Upper lobe of left lung (tissue), 6 donors: ENCODE measurements around the gene EXOC3L2. TPM values are rescaled to one million over a fixed set of nuclear protein-coding genes. Genes with fewer than 3 reads are reported as not detected.

Source experiments
- ATAC-seq, 2 donors: fragments of 200-7000 bp; cut with Tn5 transposase; one replicate each; pipeline ENCODE4 v1.9.1; 2022; ENCODE audit warnings: mild to moderate bottlenecking in 2 of 2, moderate library complexity in 2 of 2; ENCODE audit not compliant: low FRiP score in 2 of 2
- DNase-seq, 2 donors: peaks; one replicate each; pipeline ENCODE4 v3.0.0-alpha.2; 2019 to 2020
- H3K27ac ChIP-seq, 4 donors: fragments of 200-600 bp; sonication (generic); one replicate each; pipeline ENCODE4 v1.5.1; 2016 to 2019
- H3K27me3 ChIP-seq, 4 donors: fragments of 200-600 bp; sonication (generic); one replicate each; pipeline ENCODE4 v1.5.1; 2017 to 2019
- H3K36me3 ChIP-seq, 4 donors: fragments of 200-600 bp; sonication (generic); one replicate each; pipeline ENCODE4 v1.5.1; 2016 to 2019
- H3K4me1 ChIP-seq, 4 donors: fragments of 200-600 bp; sonication (generic); one replicate each; pipeline ENCODE4 v1.5.1; 2018 to 2019
- H3K4me3 ChIP-seq, 4 donors: fragments of 200-600 bp; sonication (generic); one replicate each; pipeline ENCODE4 v1.5.1; 2017 to 2019; ENCODE audit warnings: mild to moderate bottlenecking in 2 of 4, moderate library complexity in 1 of 4
- H3K9me3 ChIP-seq, 4 donors: fragments of 200-600 bp; sonication (generic); one replicate each; pipeline ENCODE4 v1.5.1; 2018 to 2019
- EP300 ChIP-seq, 4 donors: sonication (generic); formaldehyde crosslinking; IDR thresholded peaks; one replicate each; pipeline ENCODE4 v1.5.1; 2017; ENCODE audit warnings: antibody characterized with exemption in 4 of 4, control low read depth in 2 of 4
- POLR2A ChIP-seq, 4 donors: fragments of 450-650 bp; IDR thresholded peaks; one replicate each; pipeline ENCODE4 v1.5.1; 2016 to 2017; ENCODE audit warnings: antibody characterized with exemption in 4 of 4, mild to moderate bottlenecking in 2 of 4
- POLR2AphosphoS5 ChIP-seq, 2 donors: sonication (generic); formaldehyde crosslinking; IDR thresholded peaks; one replicate each; pipeline ENCODE4 v1.5.1; 2017; ENCODE audit warnings: antibody characterized with exemption in 2 of 2
- WGBS, 2 donors: methylation state at CpG; one replicate each; pipeline ENCODE4 v1.1.5; 2017 to 2018; 5-methylcytosine and 5-hydroxymethylcytosine counted together
- total RNA-seq, 6 donors: library from RNA; depleted of rRNA in 4 of 6; stranded (reverse); fragments of >200 nt in 4 of 6; gene quantifications; one replicate each; pipeline versions ENCODE4 v1.1.0 to v1.2.1, GENCODE V29; 2016 to 2021
- TF ChIP-seq, protein P1 (sequence below), 6 experiments: fragments of 450-650 bp in 4 of 6; fragments of 200-600 bp in 2 of 6; sonication (generic) in 2 of 6; IDR thresholded peaks; one replicate each; pipeline ENCODE4 v1.5.1; 2016 to 2019; ENCODE audit warnings: antibody characterized with exemption in 6 of 6
- donor health status: DM: no; HTN: no; CAD: no; lungs with moderate emphysema.
- donor health status: DM: no; HTN: yes; CAD: no; lungs with severe emphysema.

Gene EXOC3L2
- 1 to 10 TPM; 1.1 to 10.0 (median 2.7) TPM for total RNA-seq

DNA sequence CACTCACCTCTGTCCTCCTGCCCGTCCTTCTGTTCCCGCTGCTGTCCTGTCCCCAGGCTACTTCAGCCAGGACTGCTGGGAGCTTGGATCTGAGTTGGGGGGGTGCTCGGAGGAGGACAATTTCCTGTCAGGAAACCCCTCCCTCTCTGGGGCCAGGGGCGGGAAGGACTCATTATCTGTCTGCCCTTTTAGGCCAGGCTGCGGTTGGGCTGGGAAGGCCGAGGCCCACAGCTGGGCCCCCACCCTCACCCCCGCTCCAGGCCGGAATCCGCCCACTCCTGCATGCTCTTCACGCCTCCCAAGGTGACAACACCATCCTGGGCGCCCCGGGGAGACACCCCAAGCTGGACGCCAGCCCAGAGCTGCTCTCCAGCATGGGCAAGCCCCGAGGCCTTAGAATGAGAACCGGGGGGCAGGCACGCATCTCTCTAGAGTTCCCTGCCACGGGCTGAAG, at the start of gene EXOC3L2:
Gene EXOC3L2 (minus strand): TSS at position 74 of the 454 bp plus-strand sequence. CDS start 6,362 bp downstream, outside the sequence.
- Histone ChIP-seq H3K36me3 (no peaks in the 10 kb centered on the region), H3K9me3 (no peaks in the 10 kb centered on the region), H3K4me3 (peak within 1 kb of the TSS in 3 of 4 donors; percentile 1 to 32 (median 19)), H3K27me3 (no peaks in the 10 kb centered on the region), H3K4me1 (peaks cover 9 to 20% (median 13%) of the 10 kb centered on the region in 4 donors), H3K27ac (peak within 1 kb of the TSS; percentile 21 to 70 (median 55))
- ATAC-seq (no peak), DNase-seq (peak; percentile 28 to 62)
- WGBS, 2 donors: 41 to 58% methylated on average over 10 to 16 of the region's 17 CpGs
- TF ChIP-seq POLR2A (IDR thresholded peaks at IDR 0.05): no peak
- TF ChIP-seq POLR2AphosphoS5 (IDR thresholded peaks at IDR 0.05): peak; percentile 39 to 53

DNA sequence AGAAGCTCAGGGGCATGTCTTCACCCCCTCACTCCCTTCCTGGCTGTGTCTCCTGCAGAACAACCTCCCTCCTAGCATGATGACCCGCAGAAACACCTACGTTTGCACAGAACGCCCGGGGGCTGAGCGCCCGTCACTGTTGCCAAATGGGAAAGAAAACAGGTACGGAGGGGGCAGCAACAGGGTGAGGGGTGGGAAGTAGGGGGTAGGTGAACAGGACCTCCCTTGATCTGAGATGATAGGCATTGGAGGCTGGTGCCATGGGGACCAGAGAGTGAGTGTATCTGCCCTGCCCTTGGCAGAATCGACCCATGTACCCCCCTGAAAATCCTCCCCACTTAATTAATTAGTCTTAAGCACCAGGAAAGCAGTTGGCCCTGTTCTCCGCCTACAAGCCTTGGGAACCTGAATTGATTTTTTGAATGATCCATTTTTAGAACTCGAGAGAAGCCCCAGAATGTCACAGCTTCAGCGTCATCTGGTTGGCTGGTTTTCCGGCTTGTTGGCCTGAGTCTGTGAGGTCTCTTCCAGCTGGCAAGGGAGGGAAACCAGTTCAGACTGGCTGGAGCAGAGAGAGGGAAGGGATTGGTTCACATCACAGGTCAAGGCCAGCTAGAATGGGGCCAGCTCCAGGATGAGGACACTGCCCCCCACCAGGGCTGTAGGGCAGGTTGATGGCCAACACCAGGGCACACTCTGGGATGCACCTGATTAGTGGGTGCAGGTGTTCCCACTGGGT, 49.3 kb upstream of the EXOC3L2 start:
- 88 to 91% methylated on average over 12 of the region's 12 CpGs for WGBS, 2 donors
- Histone ChIP-seq H3K4me3 (no peak overlapping the region), H3K27ac (no peak overlapping the region), H3K9me3 (no peaks in the 10 kb centered on the region), H3K36me3 (peaks cover 0 to 67% (median 31%) of the 10 kb centered on the region in 4 donors), H3K4me1 (no peaks in the 10 kb centered on the region), H3K27me3 (no peaks in the 10 kb centered on the region)
- no peak for DNase-seq
- no peak for ATAC-seq
- TF ChIP-seq POLR2A (IDR thresholded peaks at IDR 0.05): no peak
- TF ChIP-seq, protein P1, sequence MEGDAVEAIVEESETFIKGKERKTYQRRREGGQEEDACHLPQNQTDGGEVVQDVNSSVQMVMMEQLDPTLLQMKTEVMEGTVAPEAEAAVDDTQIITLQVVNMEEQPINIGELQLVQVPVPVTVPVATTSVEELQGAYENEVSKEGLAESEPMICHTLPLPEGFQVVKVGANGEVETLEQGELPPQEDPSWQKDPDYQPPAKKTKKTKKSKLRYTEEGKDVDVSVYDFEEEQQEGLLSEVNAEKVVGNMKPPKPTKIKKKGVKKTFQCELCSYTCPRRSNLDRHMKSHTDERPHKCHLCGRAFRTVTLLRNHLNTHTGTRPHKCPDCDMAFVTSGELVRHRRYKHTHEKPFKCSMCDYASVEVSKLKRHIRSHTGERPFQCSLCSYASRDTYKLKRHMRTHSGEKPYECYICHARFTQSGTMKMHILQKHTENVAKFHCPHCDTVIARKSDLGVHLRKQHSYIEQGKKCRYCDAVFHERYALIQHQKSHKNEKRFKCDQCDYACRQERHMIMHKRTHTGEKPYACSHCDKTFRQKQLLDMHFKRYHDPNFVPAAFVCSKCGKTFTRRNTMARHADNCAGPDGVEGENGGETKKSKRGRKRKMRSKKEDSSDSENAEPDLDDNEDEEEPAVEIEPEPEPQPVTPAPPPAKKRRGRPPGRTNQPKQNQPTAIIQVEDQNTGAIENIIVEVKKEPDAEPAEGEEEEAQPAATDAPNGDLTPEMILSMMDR (IDR thresholded peaks at IDR 0.05): no peak

DNA sequence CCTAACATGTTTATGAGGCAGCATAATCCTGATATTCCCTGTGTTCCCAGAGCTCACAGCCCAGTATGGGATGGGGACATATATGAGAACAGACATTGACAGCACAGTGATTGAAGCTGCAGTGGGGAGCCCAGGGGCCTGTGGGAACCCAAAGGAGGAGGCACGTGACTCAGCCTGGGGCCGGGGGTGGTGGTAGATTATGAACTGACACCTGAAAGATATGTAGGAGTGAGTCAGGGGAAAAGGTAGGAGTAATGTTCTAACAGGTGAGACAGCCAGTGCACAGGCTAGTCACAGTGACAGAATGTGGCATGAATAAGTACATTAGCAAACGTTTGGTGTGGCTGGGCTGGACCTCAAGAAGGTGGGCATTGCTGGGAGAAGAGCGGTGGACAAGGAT, 48.5 kb upstream of the EXOC3L2 start:
- no peaks in the 10 kb centered on the region for H3K9me3 ChIP-seq
- 93 to 96% methylated on average over 4 of the region's 4 CpGs for WGBS, 2 donors
- H3K4me3 ChIP-seq: no peak overlapping the region
- ATAC-seq (no peak), DNase-seq (no peak)
- no peaks in the 10 kb centered on the region for H3K4me1 ChIP-seq
- H3K36me3 ChIP-seq: peaks cover 0 to 68% (median 31%) of the 10 kb centered on the region in 4 donors
- H3K27me3 ChIP-seq: no peaks in the 10 kb centered on the region
- no peak overlapping the region for H3K27ac ChIP-seq
- TF ChIP-seq, protein P1 (IDR thresholded peaks at IDR 0.05): no peak
- TF ChIP-seq POLR2A (IDR thresholded peaks at IDR 0.05) (no peak), EP300 (IDR thresholded peaks at IDR 0.05) (no peak), POLR2AphosphoS5 (IDR thresholded peaks at IDR 0.05) (no peak)

DNA sequence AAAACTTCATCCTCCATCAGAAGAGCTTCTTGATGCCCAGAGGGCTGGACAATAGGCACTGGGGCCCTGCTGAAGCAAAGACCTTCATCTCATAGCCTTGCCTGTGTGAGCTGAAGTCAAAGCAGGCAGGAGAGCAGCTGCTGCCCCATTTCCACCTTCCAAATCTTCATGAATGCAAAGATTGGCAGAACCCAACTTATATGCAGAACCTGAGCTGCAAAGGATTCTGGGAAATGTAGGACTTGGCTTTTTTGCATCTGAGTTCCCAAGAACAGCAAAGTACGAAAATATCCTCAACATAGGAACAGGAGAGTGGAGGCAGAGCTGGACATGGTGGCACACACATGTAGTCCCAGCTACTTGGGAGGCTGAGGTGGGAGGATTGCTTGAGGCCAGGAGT, 46.6 kb upstream of the EXOC3L2 start:
- no peak for ATAC-seq
- 94% methylated on average over 1 of the region's 1 CpG for WGBS, 2 donors
- TF ChIP-seq POLR2AphosphoS5 (IDR thresholded peaks at IDR 0.05) (no peak), POLR2A (IDR thresholded peaks at IDR 0.05) (no peak), EP300 (IDR thresholded peaks at IDR 0.05) (no peak)
- TF ChIP-seq, protein P1 (IDR thresholded peaks at IDR 0.05): no peak
- H3K9me3 ChIP-seq: no peaks in the 10 kb centered on the region
- H3K27me3 ChIP-seq: no peaks in the 10 kb centered on the region
- peaks cover 0 to 70% (median 31%) of the 10 kb centered on the region in 4 donors for H3K36me3 ChIP-seq
- no peaks in the 10 kb centered on the region for H3K4me1 ChIP-seq
- DNase-seq: no peak
- H3K27ac ChIP-seq: no peak overlapping the region
- no peak overlapping the region for H3K4me3 ChIP-seq

DNA sequence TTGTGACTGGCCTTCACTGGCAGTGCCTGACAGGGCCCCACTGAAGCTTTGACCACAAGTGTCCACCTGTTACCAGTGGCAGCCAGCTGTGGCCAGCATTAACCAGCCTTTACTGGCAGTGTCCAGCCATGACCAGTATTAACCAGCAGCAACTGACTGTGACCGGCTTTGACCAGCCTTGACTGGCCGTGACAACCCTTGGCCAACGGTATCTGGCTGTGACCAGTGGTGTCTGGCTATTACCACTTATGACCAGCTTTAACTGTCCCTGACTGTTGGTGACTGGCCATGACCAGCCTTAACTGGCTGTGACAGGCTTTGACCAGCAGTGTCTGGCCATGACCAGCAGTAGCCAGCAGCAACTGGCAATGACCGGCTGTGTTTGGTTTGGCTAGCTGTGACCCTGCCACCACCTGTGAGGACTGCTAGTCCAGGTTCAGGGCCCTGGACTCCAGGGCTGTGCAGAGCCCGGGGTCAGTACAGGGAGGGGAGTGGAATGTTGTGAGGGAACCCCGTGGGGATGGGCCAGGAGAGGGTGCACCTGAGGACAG, 45.2 kb upstream of the EXOC3L2 start:
- DNase-seq (no peak), ATAC-seq (peak in 1 of 2 donors; percentile 58)
- H3K36me3 ChIP-seq: peaks cover 0 to 67% (median 29%) of the 10 kb centered on the region in 4 donors
- H3K9me3 ChIP-seq: no peaks in the 10 kb centered on the region
- WGBS, 2 donors: 90 to 91% methylated on average over 5 of the region's 6 CpGs
- H3K27me3 ChIP-seq: no peaks in the 10 kb centered on the region
- H3K27ac ChIP-seq: no peak overlapping the region
- no peak for TF ChIP-seq EP300 (IDR thresholded peaks at IDR 0.05)
- TF ChIP-seq POLR2AphosphoS5 (IDR thresholded peaks at IDR 0.05): no peak
- TF ChIP-seq, protein P1 (IDR thresholded peaks at IDR 0.05): no peak
- no peak for TF ChIP-seq POLR2A (IDR thresholded peaks at IDR 0.05)
- H3K4me1 ChIP-seq: no peaks in the 10 kb centered on the region
- H3K4me3 ChIP-seq: no peak overlapping the region
